Tibial nerve (tissue), 4 donors: Measurements from ENCODE around the gene BRI3. TPM values are rescaled to one million over a fixed set of nuclear protein-coding genes. Genes with fewer than 3 reads are reported as not detected.
A peak's percentile ranks its signal among the peaks of the same experiment; 100 is the strongest.

Experiments used
- DNase-seq, 2 donors: peaks; one replicate each; pipeline ENCODE4 v3.0.0-alpha.2; 2019; ENCODE audit warnings: low spot score in 2 of 2
- H3K27ac ChIP-seq, 4 donors: fragments of 200-600 bp; sonication (generic) in 3 of 4; one replicate each; pipeline ENCODE4 v1.5.1; 2017 to 2019; ENCODE audit warnings: mild to moderate bottlenecking in 1 of 4
- H3K27me3 ChIP-seq, 2 donors: fragments of 200-600 bp; sonication (generic) in 1 of 2; one replicate each; pipeline versions ENCODE4 v1.5.1 to v1.6.0; 2017 to 2019
- H3K36me3 ChIP-seq, 3 donors: fragments of 200-600 bp; sonication (generic); one replicate each; pipeline ENCODE4 v1.5.1; 2018 to 2019
- H3K4me1 ChIP-seq, 4 donors: fragments of 200-600 bp; sonication (generic) in 3 of 4; one replicate each; pipeline ENCODE4 v1.5.1; 2017 to 2019
- H3K4me3 ChIP-seq, 4 donors: fragments of 200-600 bp; sonication (generic) in 3 of 4; one replicate each; pipeline ENCODE4 v1.5.1; 2017 to 2019; ENCODE audit warnings: mild to moderate bottlenecking in 1 of 4, moderate library complexity in 1 of 4
- H3K9me3 ChIP-seq, 4 donors: fragments of 200-600 bp; sonication (generic) in 3 of 4; one replicate each; pipeline ENCODE4 v1.5.1; 2017 to 2019
- CTCF ChIP-seq, 5 experiments: fragments of 200-600 bp in 3 of 5; fragments of 450-650 bp in 2 of 5; sonication (generic) in 3 of 5; IDR thresholded peaks; one replicate each; pipeline ENCODE4 v1.5.1; 2016 to 2019; ENCODE audit warnings: antibody characterized with exemption in 5 of 5, mild to moderate bottlenecking in 3 of 5, moderate library complexity in 2 of 5
- EP300 ChIP-seq, 2 donors: sonication (generic); formaldehyde crosslinking; IDR thresholded peaks; one replicate each; pipeline ENCODE4 v1.6.1; 2017; ENCODE audit warnings: antibody characterized with exemption in 2 of 2, mild to moderate bottlenecking in 1 of 2
- POLR2A ChIP-seq, 2 donors: fragments of 450-650 bp; IDR thresholded peaks; one replicate each; pipeline ENCODE4 v1.6.1; 2017; ENCODE audit warnings: antibody characterized with exemption in 2 of 2, mild to moderate bottlenecking in 2 of 2, moderate library complexity in 2 of 2
- WGBS, 2 donors: methylation state at CpG; one replicate each; pipeline ENCODE4 v1.1.5; 2018; 5-methylcytosine and 5-hydroxymethylcytosine counted together
- total RNA-seq, 4 donors: library from RNA; depleted of rRNA; stranded (reverse); fragments of >200 nt; gene quantifications; one replicate each; pipeline ENCODE4 v1.1.0, GENCODE V29; 2016

Gene BRI3
- total RNA-seq, 4 donors from 2014 or later: 33.5 to 69.0 (median 44.3) TPM

DNA sequence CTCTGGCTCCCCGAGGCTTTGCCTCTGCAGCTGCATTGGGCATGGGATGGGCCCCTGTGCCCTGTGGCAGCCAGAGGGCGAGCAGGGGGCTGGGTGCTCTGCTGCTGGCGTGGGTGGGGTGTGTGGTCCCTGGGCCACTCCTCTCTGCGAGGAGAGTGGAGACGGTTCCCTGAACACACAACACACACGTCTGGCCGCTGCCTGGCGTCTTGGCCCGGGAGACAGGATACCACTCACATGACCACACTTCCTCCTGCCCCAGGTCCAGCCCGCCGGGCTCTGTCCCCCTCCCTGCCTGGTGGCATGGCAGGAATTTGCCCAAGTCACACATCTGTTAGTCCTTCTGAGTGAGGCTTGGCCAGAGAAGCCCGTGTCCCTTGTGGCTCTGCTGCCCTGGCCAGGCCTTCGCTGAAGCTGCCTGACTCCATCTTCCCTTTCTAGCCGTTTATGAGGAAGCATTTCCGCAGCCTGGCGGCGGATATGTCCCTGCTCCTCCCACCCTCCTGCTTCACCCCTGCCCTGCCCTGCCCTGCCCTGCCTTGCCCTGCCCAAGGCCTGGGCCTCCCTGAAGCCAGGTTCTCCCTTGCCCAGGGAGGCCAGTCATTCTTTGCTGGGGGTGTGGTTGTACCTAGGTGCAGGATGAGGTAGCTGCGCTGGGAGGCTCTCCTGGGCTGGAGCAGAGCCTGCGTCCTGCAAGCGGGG lies 3.0 kb downstream of the BRI3 start:
- peak; percentile 57 to 62 for DNase-seq
- Histone ChIP-seq H3K27me3 (no peaks in the 10 kb centered on the region), H3K9me3 (no peaks in the 10 kb centered on the region), H3K27ac (peak overlapping the region; percentile 63 to 99 (median 99)), H3K4me1 (peaks cover 0 to 79% (median 56%) of the 10 kb centered on the region in 4 donors), H3K36me3 (peaks cover 0 to 29% (median 0%) of the 10 kb centered on the region in 3 donors), H3K4me3 (peak overlapping the region; percentile 36 to 100 (median 96))
- WGBS, 2 donors: 19 to 23% methylated on average over 15 to 16 of the region's 20 CpGs
- TF ChIP-seq POLR2A (IDR thresholded peaks at IDR 0.05): peak in 1 of 2 donors; percentile 39
- TF ChIP-seq EP300 (IDR thresholded peaks at IDR 0.05): peak in 1 of 2 donors; percentile 81
- no peak for TF ChIP-seq CTCF (IDR thresholded peaks at IDR 0.05)

DNA sequence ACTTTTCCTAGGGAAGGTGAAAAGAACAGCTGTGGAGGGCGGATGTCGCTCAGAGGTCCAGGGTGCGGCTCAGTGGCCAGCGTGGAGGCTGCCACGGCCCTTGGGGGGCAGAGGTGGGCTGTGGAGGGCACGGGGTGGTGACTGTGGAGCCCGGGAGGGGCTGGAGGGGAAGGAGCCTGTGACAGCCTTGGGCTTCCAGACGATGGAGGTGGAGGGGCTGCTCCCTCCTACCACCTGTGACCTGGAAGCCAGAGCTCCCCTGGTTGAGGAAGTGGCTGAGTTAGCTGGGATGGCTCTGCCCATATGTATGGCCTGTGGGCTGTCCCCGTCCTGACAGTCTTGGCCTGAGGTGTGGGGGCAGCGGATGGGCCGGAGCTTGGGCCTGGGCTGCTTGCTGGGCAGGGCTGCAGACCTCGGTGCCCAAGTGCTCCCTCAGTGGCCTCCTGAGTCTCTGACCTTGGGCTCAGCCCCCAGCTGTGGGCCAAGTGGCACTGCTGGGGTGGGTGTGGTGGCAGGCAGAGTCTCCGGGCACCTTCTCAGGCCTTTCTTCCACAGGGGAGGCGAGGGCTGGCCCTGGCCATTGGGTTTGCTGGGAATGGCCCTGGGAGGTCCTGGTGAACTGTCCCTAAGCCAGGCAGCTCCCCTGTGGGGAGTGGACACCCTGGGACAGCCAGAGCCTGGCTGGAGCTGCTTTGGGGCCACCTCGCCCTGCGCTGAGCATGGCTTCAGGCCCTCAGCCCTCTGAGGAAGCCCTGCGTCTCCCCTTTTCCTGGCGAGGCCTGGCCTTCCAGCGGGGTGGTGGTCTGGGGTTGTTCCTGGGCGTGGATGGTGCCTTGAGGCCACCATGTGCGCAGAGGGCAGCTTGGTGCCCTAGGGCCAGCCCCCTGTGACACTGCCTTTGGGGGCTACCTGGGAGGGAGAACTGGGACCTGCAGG lies 3.9 kb downstream of the BRI3 start:
- Histone ChIP-seq H3K4me1 (peaks cover 0 to 77% (median 56%) of the 10 kb centered on the region in 4 donors), H3K27ac (peak overlapping the region; percentile 63 to 99 (median 99)), H3K36me3 (peaks cover 0 to 34% (median 0%) of the 10 kb centered on the region in 3 donors), H3K4me3 (peak overlapping the region; percentile 1 to 100 (median 67)), H3K9me3 (no peaks in the 10 kb centered on the region), H3K27me3 (no peaks in the 10 kb centered on the region)
- WGBS, 2 donors: 54 to 72% methylated on average over 10 to 19 of the region's 21 CpGs
- no peak for DNase-seq
- no peak for TF ChIP-seq EP300 (IDR thresholded peaks at IDR 0.05)
- TF ChIP-seq CTCF (IDR thresholded peaks at IDR 0.05): no peak
- no peak for TF ChIP-seq POLR2A (IDR thresholded peaks at IDR 0.05)

GRCh38 chr7:98286093-98286539 lies 4.6 kb downstream of the BRI3 start:
- DNase-seq: peak; percentile 64 to 87
- 47 to 59% methylated on average over 10 to 13 of the region's 14 CpGs for WGBS, 2 donors
- H3K27me3 ChIP-seq: no peaks in the 10 kb centered on the region
- H3K4me1 ChIP-seq: peaks cover 0 to 72% (median 55%) of the 10 kb centered on the region in 4 donors
- peak overlapping the region in 2 of 4 donors; percentile 36 to 100 for H3K4me3 ChIP-seq
- H3K27ac ChIP-seq: peak overlapping the region; percentile 63 to 99 (median 99)
- H3K9me3 ChIP-seq: no peaks in the 10 kb centered on the region
- TF ChIP-seq EP300 (IDR thresholded peaks at IDR 0.05): peak in 1 of 2 donors; percentile 84
- peak in 1 of 5 experiments; percentile 25 for TF ChIP-seq CTCF (IDR thresholded peaks at IDR 0.05)
- no peak for TF ChIP-seq POLR2A (IDR thresholded peaks at IDR 0.05)
- H3K36me3 ChIP-seq: peaks cover 0 to 41% (median 0%) of the 10 kb centered on the region in 3 donors

DNA sequence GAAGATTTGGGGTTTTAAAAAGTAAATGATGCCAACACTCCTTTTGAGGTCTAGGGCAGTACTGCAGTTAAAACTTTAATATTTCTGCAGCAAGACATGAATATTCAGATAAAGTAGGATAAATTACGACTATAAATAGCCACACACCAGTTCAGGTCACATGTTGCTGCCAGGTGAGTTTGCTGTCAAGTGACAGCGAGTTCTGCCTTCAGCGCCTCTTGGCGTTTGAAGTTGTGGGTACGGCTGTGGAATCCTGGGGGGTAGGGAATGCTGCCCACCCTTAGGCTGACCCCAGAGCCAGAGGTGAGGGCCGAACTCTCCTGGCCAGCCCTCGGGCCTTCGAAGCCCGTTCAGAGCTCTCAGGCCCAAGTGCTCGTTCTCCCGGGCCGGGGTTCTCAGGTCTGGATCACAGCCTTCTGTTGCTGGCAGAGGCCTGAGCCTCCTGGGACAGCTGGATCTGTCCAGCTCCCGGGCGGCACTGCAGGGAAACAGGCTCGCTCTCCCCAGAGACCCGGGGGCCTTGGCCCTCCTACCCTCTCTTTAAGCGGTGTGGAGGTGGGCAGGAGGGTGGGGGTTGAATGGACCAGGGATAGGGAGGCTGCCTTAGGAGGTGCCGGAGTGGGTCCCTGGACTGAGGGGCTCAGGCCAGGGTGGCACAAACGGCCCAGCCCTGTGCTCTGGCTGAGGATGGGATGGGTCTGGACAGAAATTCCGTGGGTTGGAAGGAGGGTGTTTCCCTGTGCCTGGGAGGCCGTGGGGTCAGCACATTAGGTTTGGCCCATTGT lies 5.4 kb downstream of the BRI3 start:
- TF ChIP-seq EP300 (IDR thresholded peaks at IDR 0.05) (no peak), CTCF (IDR thresholded peaks at IDR 0.05) (no peak), POLR2A (IDR thresholded peaks at IDR 0.05) (no peak)
- peak overlapping the region in 1 of 4 donors; percentile 7 for H3K4me3 ChIP-seq
- peak overlapping the region in 3 of 4 donors; percentile 99 for H3K27ac ChIP-seq
- WGBS, 2 donors: 58 to 59% methylated on average over 20 to 21 of the region's 21 CpGs
- DNase-seq: no peak
- peaks cover 0 to 49% (median 0%) of the 10 kb centered on the region in 3 donors for H3K36me3 ChIP-seq
- H3K4me1 ChIP-seq: peaks cover 0 to 72% (median 55%) of the 10 kb centered on the region in 4 donors
- no peaks in the 10 kb centered on the region for H3K27me3 ChIP-seq
- no peaks in the 10 kb centered on the region for H3K9me3 ChIP-seq
